ENCODE measurements around the gene CASTOR1. TPM values are rescaled to one million over a fixed set of nuclear protein-coding genes. Genes with fewer than 3 reads are reported as not detected.
A peak's percentile ranks its signal among the peaks of the same experiment; 100 is the strongest.
"Not testable (repeated sequence)": the region's sequence is repeated elsewhere in the genome, so short reads cannot be mapped to it uniquely, and the experiment has no call there.

The CASTOR1 gene
- 3.5 and 9.1 TPM in 2 replicates for total RNA-seq (2014; rRNA removed; shearing (Covaris generic))
- total RNA-seq (2022): 4.3 and 4.5 TPM in 2 replicates
- Bru-seq, nascent RNA: percentile 25 among the genes with signal in this experiment
- not detected for BruChase-seq, experiment 1, labeled RNA remaining after a 6-hour chase
- percentile 27 among the genes with signal in this experiment for BruChase-seq, experiment 2, labeled RNA remaining after a 2-hour chase
- long read RNA-seq, partial matches to known transcripts: 1 of 8 reads
- long read RNA-seq, other reads (novel, unspliced or antisense): 3 of 8 reads

GRCh38 chr22:30289141-30289979 is at the start of gene CASTOR1:
TSS of gene CASTOR1 (minus strand) at chr22:30289505. CDS start at chr22:30289497, 8 bp downstream.
- peaks cover 11% of the 10 kb centered on the region; the same call in 1 of the 2 replicates for H3K36me3 ChIP-seq (ENCODE audit: insufficient read depth, low read length)
- H3K9me2 ChIP-seq (ENCODE audit: insufficient read depth, low read length): no peaks in the 10 kb centered on the region
- H3K4me1 ChIP-seq (ENCODE audit: insufficient read depth, low read length, poor library complexity, severe bottlenecking): peaks cover 31% of the 10 kb centered on the region
- H3K79me2 ChIP-seq (ENCODE audit: insufficient read depth, low read depth, low read length): no peaks in the 10 kb centered on the region
- ChIA-PET CTCF (ENCODE audit: unreplicated experiment) (interaction anchor here (0.7 to 2.2 kb wide), 4 partner anchors 11 to 98 kb away, joined by 3 to 9 read pairs (median 4); partner anchors contain the start of gene RNF215), POLR2A (interaction anchor here (0.5 to 3.3 kb wide), 5 partner anchors 11 to 1794 kb away, joined by 3 to 14 read pairs (median 3); partner anchors contain the start of gene TBC1D10A)
- intact Hi-C loops (cut with micrococcal nuclease; ENCODE audit: unreplicated experiment): loop anchor here (1.0 to 10.0 kb wide), 2 partner anchors 38 to 195 kb away; no protein-coding TSS in a partner anchor
- peak; percentile 83 for DNase-seq (ENCODE audit: low spot score)
- H3K9me3 ChIP-seq (ENCODE audit: low read length): no peaks in the 10 kb centered on the region
- no TSS peak for BruUV-seq (replicated peaks)
- TF ChIP-seq EZH2phosphoT487 (IDR thresholded peaks at IDR 0.05; ENCODE audit: borderline replicate concordance, low read depth, low read length) (no peak), CTCF (conservative IDR thresholded peaks at IDR 0.05; ENCODE audit: low read length) (no peak)
- H4K20me1 ChIP-seq (ENCODE audit: insufficient read depth, low read length): no peaks in the 10 kb centered on the region
- peak within 1 kb of the TSS; percentile 71 for H3K4me3 ChIP-seq (ENCODE audit: low read depth, low read length, poor library complexity, severe bottlenecking)
- peak within 1 kb of the TSS; percentile 66 for H2AFZ ChIP-seq (ENCODE audit: low read length)
- peak within 1 kb of the TSS; percentile 64 for H3K27ac ChIP-seq (ENCODE audit: low read depth, low read length, poor library complexity, severe bottlenecking)
- peak within 1 kb of the TSS; percentile 82 for H3K4me2 ChIP-seq (ENCODE audit: low read length)

- no peak overlapping the region for H3K4me3 ChIP-seq (ENCODE audit: low read depth, low read length, poor library complexity, severe bottlenecking)
- intact Hi-C loops (cut with micrococcal nuclease; ENCODE audit: unreplicated experiment): no loop called here
- H3K9me2 ChIP-seq (ENCODE audit: insufficient read depth, low read length): no peaks in the 10 kb centered on the region
- BruUV-seq (replicated peaks): no TSS peak
- POLR2A ChIA-PET: interaction anchor here (0.6 kb wide), 1 partner anchor 16 kb away, joined by 3 read pairs; no protein-coding TSS in a partner anchor
- H3K4me1 ChIP-seq (ENCODE audit: insufficient read depth, low read length, poor library complexity, severe bottlenecking): no peaks in the 10 kb centered on the region
- CTCF ChIA-PET (ENCODE audit: unreplicated experiment): no interaction called here
- no peak overlapping the region for H3K4me2 ChIP-seq (ENCODE audit: low read length)
- no peaks in the 10 kb centered on the region for H3K9me3 ChIP-seq (ENCODE audit: low read length)
- no peak overlapping the region for H2AFZ ChIP-seq (ENCODE audit: low read length)
- no peak overlapping the region for H3K27ac ChIP-seq (ENCODE audit: low read depth, low read length, poor library complexity, severe bottlenecking)
- no peaks in the 10 kb centered on the region for H4K20me1 ChIP-seq (ENCODE audit: insufficient read depth, low read length)
- H3K36me3 ChIP-seq (ENCODE audit: insufficient read depth, low read length): peaks cover 98% of the 10 kb centered on the region
- no peaks in the 10 kb centered on the region for H3K79me2 ChIP-seq (ENCODE audit: insufficient read depth, low read depth, low read length)
- no peak for DNase-seq (ENCODE audit: low spot score)
- no peak for TF ChIP-seq EZH2phosphoT487 (IDR thresholded peaks at IDR 0.05; ENCODE audit: borderline replicate concordance, low read depth, low read length)
- no peak for TF ChIP-seq CTCF (conservative IDR thresholded peaks at IDR 0.05; ENCODE audit: low read length)
Measured at GRCh38 chr22:30338802-30339201, 49.5 kb upstream of the CASTOR1 start.

- H3K79me2 ChIP-seq (ENCODE audit: insufficient read depth, low read depth, low read length); H3K9me3 ChIP-seq (ENCODE audit: low read length); DNase-seq (ENCODE audit: low spot score); H3K4me1 ChIP-seq (ENCODE audit: insufficient read depth, low read length, poor library complexity, severe bottlenecking); H3K27ac ChIP-seq (ENCODE audit: low read depth, low read length, poor library complexity, severe bottlenecking); H3K4me2 ChIP-seq (ENCODE audit: low read length); H3K4me3 ChIP-seq (ENCODE audit: low read depth, low read length, poor library complexity, severe bottlenecking); CTCF ChIA-PET (ENCODE audit: unreplicated experiment); POLR2A ChIA-PET; H4K20me1 ChIP-seq (ENCODE audit: insufficient read depth, low read length); intact Hi-C loops (cut with micrococcal nuclease; ENCODE audit: unreplicated experiment); H2AFZ ChIP-seq (ENCODE audit: low read length); H3K9me2 ChIP-seq (ENCODE audit: insufficient read depth, low read length); BruUV-seq (replicated peaks): not testable (repeated sequence)
- peaks cover 98% of the 10 kb centered on the region for H3K36me3 ChIP-seq (ENCODE audit: insufficient read depth, low read length)
Measured at GRCh38 chr22:30338341-30338740, 49.0 kb upstream of the CASTOR1 start.

Data from OCI-LY7 (cell line).